Ovary (tissue), 9 donors: Measurements from ENCODE around the gene CRADD. TPM values are rescaled to one million over a fixed set of nuclear protein-coding genes. Genes with fewer than 3 reads are reported as not detected.

Experiments
- DNase-seq, 5 donors: peaks; one replicate each; pipeline ENCODE4 v3.0.0-alpha.2; 2019 to 2020
- H3K27ac ChIP-seq, 2 donors: fragments of 200-600 bp; one replicate each; pipeline versions ENCODE4 v1.5.1 to v1.8.0; 2019 to 2022
- H3K27me3 ChIP-seq: fragments of 200-600 bp; one replicate; pipeline ENCODE4 v1.8.0; 2022
- H3K36me3 ChIP-seq: fragments of 200-600 bp; sonication (generic); one replicate; pipeline ENCODE4 v1.5.1; 2019
- H3K4me1 ChIP-seq: one replicate; pipeline ENCODE4 v1.8.1; 2013; ENCODE audit warnings: mild to moderate bottlenecking, moderate library complexity; ENCODE audit not compliant: insufficient read depth
- H3K4me3 ChIP-seq: fragments of 200-600 bp; sonication (generic); one replicate; pipeline ENCODE4 v1.5.1; 2017
- H3K9me3 ChIP-seq, 2 donors: fragments of 200-600 bp in 1 of 2; sonication (generic) in 1 of 2; one replicate each; pipeline versions ENCODE4 v1.5.1 to v1.8.1; 2013 to 2019; ENCODE audit warnings: mild to moderate bottlenecking in 1 of 2, moderate library complexity in 1 of 2
- CTCF ChIP-seq, 3 donors: fragments of 450-650 bp in 2 of 3; fragments of 200-600 bp in 1 of 3; IDR thresholded peaks; one replicate each; pipeline versions ENCODE4 v1.5.1 to v1.8.0; 2016 to 2022; ENCODE audit warnings: antibody characterized with exemption in 3 of 3, mild to moderate bottlenecking in 1 of 3
- EP300 ChIP-seq: sonication (generic); formaldehyde crosslinking; IDR thresholded peaks from one replicate; pipeline ENCODE4 v1.6.1; 2017; ENCODE audit warnings: antibody characterized with exemption
- POLR2A ChIP-seq: fragments of 450-650 bp; IDR thresholded peaks from one replicate; pipeline ENCODE4 v1.6.1; 2017; ENCODE audit warnings: antibody characterized with exemption, mild to moderate bottlenecking, moderate library complexity
- WGBS, 3 donors: extraction: QIAGEN DNeasy Blood & Tissue Kit in 1 of 3; methylation state at CpG; one replicate each; pipeline versions ENCODE4 v1.1.5 to v1.1.7; 2013 to 2017; 5-methylcytosine and 5-hydroxymethylcytosine counted together
- intact Hi-C, 4 donors: fragments of 100-400 bp; cut with DNase I; formaldehyde crosslinking; loops; one replicate each; pipeline versions ENCODE4 v1.11.0 to v1.15.1; 2022 to 2023
- polyA plus RNA-seq, 2 donors: library from polyadenylated mRNA; stranded (reverse); fragments of 200-250 nt in 1 of 2; fragments of 350-450 nt in 1 of 2; fragmentation: Illumina TruSeq in 1 of 2; extraction: RNeasy Lipid Tissue Mini Kit (QIAGEN cat#74804) in 1 of 2; gene quantifications; one replicate each; pipeline ENCODE4 v1.2.3, GENCODE V29; 2013 to 2014
- total RNA-seq, 7 donors: library from RNA; depleted of rRNA in 2 of 7; stranded (reverse); fragments of >200 nt in 2 of 7; fragmentation: NEBNext Ultra II Directional in 3 of 7; extraction: Animal tissue kit (Norgen Biotek cat#: 25700) in 3 of 7; gene quantifications; one replicate each; pipeline versions ENCODE4 v1.1.0 to v1.2.4, GENCODE V29; 2016 to 2023
- donor health status: DM: no; HTN: no; CAD: no; lungs with moderate emphysema.
- donor health status: DM: no; HTN: no; CAD: no.
- donor health status: Bipolar disorder and iron deficiency.
- donor health status: DM: yes; HTN: yes; CAD: no.
- donor health status: DM: no; HTN: no; CAD: no.
- donor health status: DM: yes; HTN: yes; CAD: no.

Gene CRADD
- total and polyA plus RNA-seq, 9 donors, result 11.4 to 67.8 (median 16.9) TPM

GRCh38 chr12:93733358-93733757 is 56.2 kb downstream of the CRADD start:
- H3K4me3 ChIP-seq, result no peak overlapping the region
- H3K36me3 ChIP-seq, result no peaks in the 10 kb centered on the region
- no peaks in the 10 kb centered on the region for H3K9me3 ChIP-seq
- 68 to 93% (median 92%) methylated on average over 3 of the region's 3 CpGs for WGBS, 3 donors
- H3K4me1 ChIP-seq, result peaks cover 3% of the 10 kb centered on the region
- H3K27ac ChIP-seq, result no peak overlapping the region
- intact Hi-C loops, result loop anchor here in 2 of 4 donors (10.0 kb wide), 1 partner anchor 49 kb away; no protein-coding TSS in a partner anchor
- DNase-seq, result no peak
- no peaks in the 10 kb centered on the region for H3K27me3 ChIP-seq
- no peak for TF ChIP-seq CTCF (IDR thresholded peaks at IDR 0.05)
- TF ChIP-seq EP300, result no peak
- TF ChIP-seq POLR2A, result no peak

GRCh38 chr12:93733928-93734327 is 56.8 kb downstream of the CRADD start:
- no peaks in the 10 kb centered on the region for H3K36me3 ChIP-seq
- H3K27ac ChIP-seq, result no peak overlapping the region
- peaks cover 3% of the 10 kb centered on the region for H3K4me1 ChIP-seq
- intact Hi-C loops, result loop anchor here in 2 of 4 donors (10.0 kb wide), 1 partner anchor 49 kb away; no protein-coding TSS in a partner anchor
- no peak for DNase-seq
- H3K4me3 ChIP-seq, result no peak overlapping the region
- WGBS, 3 donors, result 97 to 99% (median 99%) methylated on average over 5 of the region's 5 CpGs
- H3K27me3 ChIP-seq, result no peaks in the 10 kb centered on the region
- TF ChIP-seq POLR2A (no peak), EP300 (no peak), CTCF (IDR thresholded peaks at IDR 0.05) (no peak)
- H3K9me3 ChIP-seq, result no peaks in the 10 kb centered on the region

GRCh38 chr12:93734784-93735183 is 57.6 kb downstream of the CRADD start:
- H3K36me3 ChIP-seq, result no peaks in the 10 kb centered on the region
- WGBS, 3 donors, result 86 to 96% (median 92%) methylated on average over 2 of the region's 2 CpGs
- H3K4me1 ChIP-seq, result peaks cover 3% of the 10 kb centered on the region
- H3K9me3 ChIP-seq, result no peaks in the 10 kb centered on the region
- TF ChIP-seq CTCF (IDR thresholded peaks at IDR 0.05) (no peak), POLR2A (no peak), EP300 (no peak)
- no peak overlapping the region for H3K4me3 ChIP-seq
- no peak overlapping the region for H3K27ac ChIP-seq
- intact Hi-C loops, result loop anchor here in 2 of 4 donors (10.0 kb wide), 1 partner anchor 50 kb away; no protein-coding TSS in a partner anchor
- DNase-seq, result no peak
- no peaks in the 10 kb centered on the region for H3K27me3 ChIP-seq

- Histone ChIP-seq H3K4me1 (peaks cover 3% of the 10 kb centered on the region), H3K4me3 (no peak overlapping the region), H3K27ac (no peak overlapping the region), H3K27me3 (no peaks in the 10 kb centered on the region), H3K9me3 (no peaks in the 10 kb centered on the region), H3K36me3 (no peaks in the 10 kb centered on the region)
- intact Hi-C loops, result loop anchor here in 2 of 4 donors (10.0 kb wide), 1 partner anchor 52 kb away; no protein-coding TSS in a partner anchor
- TF ChIP-seq EP300, result no peak
- TF ChIP-seq POLR2A, result no peak
- TF ChIP-seq CTCF (IDR thresholded peaks at IDR 0.05), result no peak
- no peak for DNase-seq
Observed at GRCh38 chr12:93736640-93737178, 59.5 kb downstream of the CRADD start.
